ENCODE measurements around the gene SLC26A4.

Gene SLC26A4

GRCh38 chr7:107660381-107661080 is at the start of gene SLC26A4:
Gene SLC26A4, plus strand, starts transcription at chr7:107660828. Its CDS starts 814 bp downstream, at chr7:107661642.
- no peaks in the 10 kb centered on the region for H3K9me3 ChIP-seq (ENCODE audit: low read depth, low read length)
- H3K9ac ChIP-seq (ENCODE audit: insufficient read length): no peak within 1 kb of the TSS
- no peaks in the 10 kb centered on the region for H3K36me3 ChIP-seq (ENCODE audit: insufficient read depth, low read length)
- H3K27ac ChIP-seq: no peak within 1 kb of the TSS
- no peak for TF ChIP-seq POLR2AphosphoS5 (IDR thresholded peaks at IDR 0.05; ENCODE audit: borderline replicate concordance, low read depth, low read length)
- TF ChIP-seq EZH2 (IDR thresholded peaks at IDR 0.05): no peak
- no peak for DNase-seq (ENCODE audit: low read depth, low spot score)
- peak within 1 kb of the TSS; percentile 67 for H3K4me3 ChIP-seq

- Histone ChIP-seq H3K4me3 (no peak overlapping the region), H3K27ac (no peak overlapping the region), H3K9ac (ENCODE audit: insufficient read length) (no peak overlapping the region), H3K36me3 (ENCODE audit: insufficient read depth, low read length) (peaks cover 22% of the 10 kb centered on the region), H3K9me3 (ENCODE audit: low read depth, low read length) (no peaks in the 10 kb centered on the region)
- DNase-seq (ENCODE audit: low read depth, low spot score): no peak
- no peak for TF ChIP-seq EZH2 (IDR thresholded peaks at IDR 0.05)
- TF ChIP-seq POLR2AphosphoS5 (IDR thresholded peaks at IDR 0.05; ENCODE audit: borderline replicate concordance, low read depth, low read length): no peak
- TF ChIP-seq FOXP2 (optimal IDR thresholded peaks at IDR 0.05; ENCODE audit: control extremely low read depth, extremely low read length, insufficient read depth): no peak
Observed at GRCh38 chr7:107613439-107613838, 47.2 kb upstream of the SLC26A4 start.

- H3K27ac ChIP-seq: no peak overlapping the region
- H3K36me3 ChIP-seq (ENCODE audit: insufficient read depth, low read length): peaks cover 19% of the 10 kb centered on the region
- no peaks in the 10 kb centered on the region for H3K9me3 ChIP-seq (ENCODE audit: low read depth, low read length)
- DNase-seq (ENCODE audit: low read depth, low spot score): no peak
- TF ChIP-seq POLR2AphosphoS5 (IDR thresholded peaks at IDR 0.05; ENCODE audit: borderline replicate concordance, low read depth, low read length): no peak
- no peak for TF ChIP-seq EZH2 (IDR thresholded peaks at IDR 0.05)
- no peak for TF ChIP-seq FOXP2 (optimal IDR thresholded peaks at IDR 0.05; ENCODE audit: control extremely low read depth, extremely low read length, insufficient read depth)
- no peak overlapping the region for H3K4me3 ChIP-seq
- no peak overlapping the region for H3K9ac ChIP-seq (ENCODE audit: insufficient read length)
Observed at GRCh38 chr7:107613948-107614347, 46.7 kb upstream of the SLC26A4 start.

GRCh38 chr7:107614425-107614824 is 46.2 kb upstream of the SLC26A4 start:
- Histone ChIP-seq H3K9ac (ENCODE audit: insufficient read length) (no peak overlapping the region), H3K9me3 (ENCODE audit: low read depth, low read length) (no peaks in the 10 kb centered on the region), H3K4me3 (no peak overlapping the region), H3K36me3 (ENCODE audit: insufficient read depth, low read length) (peaks cover 17% of the 10 kb centered on the region), H3K27ac (no peak overlapping the region)
- no peak for DNase-seq (ENCODE audit: low read depth, low spot score)
- no peak for TF ChIP-seq EZH2 (IDR thresholded peaks at IDR 0.05)
- TF ChIP-seq FOXP2 (optimal IDR thresholded peaks at IDR 0.05; ENCODE audit: control extremely low read depth, extremely low read length, insufficient read depth): no peak
- no peak for TF ChIP-seq POLR2AphosphoS5 (IDR thresholded peaks at IDR 0.05; ENCODE audit: borderline replicate concordance, low read depth, low read length)

- H3K27ac ChIP-seq: no peak overlapping the region
- H3K36me3 ChIP-seq (ENCODE audit: insufficient read depth, low read length): peaks cover 17% of the 10 kb centered on the region
- no peak for TF ChIP-seq EZH2 (IDR thresholded peaks at IDR 0.05)
- H3K9me3 ChIP-seq (ENCODE audit: low read depth, low read length): no peaks in the 10 kb centered on the region
- no peak overlapping the region for H3K9ac ChIP-seq (ENCODE audit: insufficient read length)
- DNase-seq (ENCODE audit: low read depth, low spot score): no peak
- no peak overlapping the region for H3K4me3 ChIP-seq
Observed at GRCh38 chr7:107615910-107616680, 44.5 kb upstream of the SLC26A4 start.

- H3K36me3 ChIP-seq (ENCODE audit: insufficient read depth, low read length): no peaks in the 10 kb centered on the region
- no peak for DNase-seq (ENCODE audit: low read depth, low spot score)
- H3K9ac ChIP-seq (ENCODE audit: insufficient read length): no peak overlapping the region
- no peaks in the 10 kb centered on the region for H3K9me3 ChIP-seq (ENCODE audit: low read depth, low read length)
- H3K4me3 ChIP-seq: no peak overlapping the region
- TF ChIP-seq FOXP2 (optimal IDR thresholded peaks at IDR 0.05; ENCODE audit: control extremely low read depth, extremely low read length, insufficient read depth): no peak
- TF ChIP-seq EZH2 (IDR thresholded peaks at IDR 0.05): no peak
- no peak overlapping the region for H3K27ac ChIP-seq
Observed at GRCh38 chr7:107622429-107622828, 38.2 kb upstream of the SLC26A4 start.

- Histone ChIP-seq H3K36me3 (ENCODE audit: insufficient read depth, low read length) (no peaks in the 10 kb centered on the region), H3K9ac (ENCODE audit: insufficient read length) (no peak overlapping the region), H3K4me3 (no peak overlapping the region), H3K9me3 (ENCODE audit: low read depth, low read length) (no peaks in the 10 kb centered on the region), H3K27ac (no peak overlapping the region)
- no peak for DNase-seq (ENCODE audit: low read depth, low spot score)
- TF ChIP-seq FOXP2 (optimal IDR thresholded peaks at IDR 0.05; ENCODE audit: control extremely low read depth, extremely low read length, insufficient read depth) (no peak), EZH2 (IDR thresholded peaks at IDR 0.05) (no peak), POLR2AphosphoS5 (IDR thresholded peaks at IDR 0.05; ENCODE audit: borderline replicate concordance, low read depth, low read length) (no peak)
Observed at GRCh38 chr7:107622894-107623293, 37.7 kb upstream of the SLC26A4 start.

GRCh38 chr7:107627002-107627401 is 33.6 kb upstream of the SLC26A4 start:
- Histone ChIP-seq H3K4me3 (no peak overlapping the region), H3K36me3 (ENCODE audit: insufficient read depth, low read length) (no peaks in the 10 kb centered on the region), H3K27ac (no peak overlapping the region), H3K9ac (ENCODE audit: insufficient read length) (no peak overlapping the region), H3K9me3 (ENCODE audit: low read depth, low read length) (no peaks in the 10 kb centered on the region)
- no peak for DNase-seq (ENCODE audit: low read depth, low spot score)
- TF ChIP-seq FOXP2 (optimal IDR thresholded peaks at IDR 0.05; ENCODE audit: control extremely low read depth, extremely low read length, insufficient read depth) (no peak), EZH2 (IDR thresholded peaks at IDR 0.05) (no peak), POLR2AphosphoS5 (IDR thresholded peaks at IDR 0.05; ENCODE audit: borderline replicate concordance, low read depth, low read length) (no peak)

All from SK-N-MC (cell line).